ENCODE measurements around the gene PCBP2.

DNA sequence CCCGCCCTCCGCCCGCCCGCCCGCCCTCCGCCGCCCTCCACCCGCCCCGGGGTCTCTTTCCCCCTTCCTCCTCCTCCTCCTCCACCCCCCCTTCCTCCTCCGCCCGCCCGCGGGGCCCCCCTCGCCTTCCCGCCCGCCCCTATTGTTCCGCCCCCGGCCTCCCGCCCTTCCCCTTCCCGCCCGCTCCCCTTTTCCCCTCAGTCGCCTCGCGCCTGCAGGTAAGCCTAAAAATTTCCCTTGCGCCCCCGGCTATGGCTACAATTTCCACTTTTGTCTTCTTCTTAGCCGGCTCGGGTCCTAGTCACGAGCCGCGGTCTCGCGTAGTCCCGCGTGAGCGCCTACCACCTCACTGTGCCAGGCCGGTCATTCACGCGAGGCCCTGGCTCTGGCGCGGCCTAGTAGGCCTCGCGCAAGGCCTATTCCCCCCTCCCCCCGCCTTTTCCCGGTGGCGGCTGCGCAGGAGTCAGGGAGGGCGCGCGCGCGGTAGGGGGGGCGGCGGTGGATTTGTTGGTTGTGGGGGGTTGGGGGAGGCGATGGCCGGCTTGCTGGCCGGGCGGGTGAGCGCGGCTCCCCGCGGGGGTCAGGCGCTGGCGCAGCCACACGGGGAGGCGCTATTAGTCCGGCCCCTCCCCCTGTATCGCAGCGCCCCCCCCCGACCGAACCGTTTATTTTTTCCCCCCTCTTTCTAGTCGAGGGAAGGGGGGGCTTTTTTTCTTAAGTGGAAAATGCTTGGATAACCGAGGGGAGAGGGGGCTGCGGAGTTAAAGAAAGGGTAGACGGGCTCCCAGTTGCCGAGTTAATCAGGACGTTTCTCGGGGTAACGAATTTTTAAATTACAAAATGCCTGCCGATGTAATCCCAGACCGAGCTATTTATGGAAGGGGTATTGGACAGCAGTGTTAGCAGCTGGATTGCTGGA lies 516 bp downstream of the PCBP2 start:
- TF ChIP-seq, protein P1, sequence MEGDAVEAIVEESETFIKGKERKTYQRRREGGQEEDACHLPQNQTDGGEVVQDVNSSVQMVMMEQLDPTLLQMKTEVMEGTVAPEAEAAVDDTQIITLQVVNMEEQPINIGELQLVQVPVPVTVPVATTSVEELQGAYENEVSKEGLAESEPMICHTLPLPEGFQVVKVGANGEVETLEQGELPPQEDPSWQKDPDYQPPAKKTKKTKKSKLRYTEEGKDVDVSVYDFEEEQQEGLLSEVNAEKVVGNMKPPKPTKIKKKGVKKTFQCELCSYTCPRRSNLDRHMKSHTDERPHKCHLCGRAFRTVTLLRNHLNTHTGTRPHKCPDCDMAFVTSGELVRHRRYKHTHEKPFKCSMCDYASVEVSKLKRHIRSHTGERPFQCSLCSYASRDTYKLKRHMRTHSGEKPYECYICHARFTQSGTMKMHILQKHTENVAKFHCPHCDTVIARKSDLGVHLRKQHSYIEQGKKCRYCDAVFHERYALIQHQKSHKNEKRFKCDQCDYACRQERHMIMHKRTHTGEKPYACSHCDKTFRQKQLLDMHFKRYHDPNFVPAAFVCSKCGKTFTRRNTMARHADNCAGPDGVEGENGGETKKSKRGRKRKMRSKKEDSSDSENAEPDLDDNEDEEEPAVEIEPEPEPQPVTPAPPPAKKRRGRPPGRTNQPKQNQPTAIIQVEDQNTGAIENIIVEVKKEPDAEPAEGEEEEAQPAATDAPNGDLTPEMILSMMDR (IDR thresholded peaks at IDR 0.05 in 8 of 11, conservative IDR thresholded peaks at IDR 0.05 in 3 of 11): peak in 8 of 11 experiments; percentile 25 to 69 (median 50)
- TF ChIP-seq POLR2AphosphoS5 (IDR thresholded peaks at IDR 0.05) (peak in 2 of 3 donors; percentile 47 to 51), POLR2A (IDR thresholded peaks at IDR 0.05) (no peak)

Measured in spleen (tissue), 7 donors.